ENCODE measurements around the gene NISCH. TPM values are rescaled to one million over a fixed set of nuclear protein-coding genes. Genes with fewer than 3 reads are reported as not detected.

NISCH gene
- total RNA-seq, 1 donor from 2014 or later: 80.5 TPM

- peaks cover 7% of the 10 kb centered on the region for H3K4me1 ChIP-seq
- H3F3A ChIP-seq (ENCODE audit: low read depth): peaks cover 17% of the 10 kb centered on the region
- no peaks in the 10 kb centered on the region for H3K36me3 ChIP-seq
- peaks cover 8% of the 10 kb centered on the region for H3K27me3 Mint-ChIP-seq (ENCODE audit: insufficient read depth, low read depth)
- H3K9ac ChIP-seq: no peak overlapping the region
- H3K4me3 ChIP-seq: no peak overlapping the region
- no peaks in the 10 kb centered on the region for H3K27me3 ChIP-seq
- peaks cover 24% of the 10 kb centered on the region for H3K79me2 ChIP-seq (ENCODE audit: low read depth)
- H3K9me3 ChIP-seq (ENCODE audit: low read depth): no peaks in the 10 kb centered on the region
- H3K27ac Mint-ChIP-seq: no peak overlapping the region
- H3K27ac ChIP-seq: no peak overlapping the region
- TF ChIP-seq CTCF (IDR thresholded peaks at IDR 0.05) (no peak), EZH2 (IDR thresholded peaks at IDR 0.05) (no peak), EZH2phosphoT487 (IDR thresholded peaks at IDR 0.05) (no peak)
- no peak overlapping the region for H2AFZ ChIP-seq (replicated peaks)
- H3K9me3 Mint-ChIP-seq: no peaks in the 10 kb centered on the region
- H3K4me3 Mint-ChIP-seq: no peak overlapping the region
- peaks cover 23% of the 10 kb centered on the region for H3K4me1 Mint-ChIP-seq
- H3K36me3 Mint-ChIP-seq: peaks cover 19% of the 10 kb centered on the region
- H3K4me2 ChIP-seq: no peak overlapping the region
- DNase-seq (ENCODE audit: low spot score): no peak
- H4K20me1 ChIP-seq (ENCODE audit: low read depth): no peaks in the 10 kb centered on the region
These were observed 47.6 kb upstream of the NISCH start for GRCh38 chr3:52407779-52408178.

GRCh38 chr3:52408466-52408865 is 46.9 kb upstream of the NISCH start:
- H3K9me3 ChIP-seq (ENCODE audit: low read depth): no peaks in the 10 kb centered on the region
- peak overlapping the region; percentile 96 for H3K9ac ChIP-seq
- no peak overlapping the region for H2AFZ ChIP-seq (replicated peaks)
- H3F3A ChIP-seq (ENCODE audit: low read depth): peaks cover 17% of the 10 kb centered on the region
- H3K36me3 ChIP-seq: no peaks in the 10 kb centered on the region
- peak overlapping the region; percentile 100 for H3K4me2 ChIP-seq
- TF ChIP-seq CTCF (IDR thresholded peaks at IDR 0.05) (no peak), EZH2phosphoT487 (IDR thresholded peaks at IDR 0.05) (no peak), EZH2 (IDR thresholded peaks at IDR 0.05) (no peak)
- H3K4me1 Mint-ChIP-seq: peaks cover 23% of the 10 kb centered on the region
- no peaks in the 10 kb centered on the region for H3K9me3 Mint-ChIP-seq
- H3K4me3 Mint-ChIP-seq: peak overlapping the region; percentile 91
- H3K36me3 Mint-ChIP-seq: peaks cover 15% of the 10 kb centered on the region
- H3K4me1 ChIP-seq: peaks cover 7% of the 10 kb centered on the region
- no peak for DNase-seq (ENCODE audit: low spot score)
- no peaks in the 10 kb centered on the region for H4K20me1 ChIP-seq (ENCODE audit: low read depth)
- no peaks in the 10 kb centered on the region for H3K27me3 ChIP-seq
- H3K27ac ChIP-seq: no peak overlapping the region
- peaks cover 24% of the 10 kb centered on the region for H3K79me2 ChIP-seq (ENCODE audit: low read depth)
- peaks cover 8% of the 10 kb centered on the region for H3K27me3 Mint-ChIP-seq (ENCODE audit: insufficient read depth, low read depth)
- no peak overlapping the region for H3K27ac Mint-ChIP-seq
- H3K4me3 ChIP-seq: peak overlapping the region; percentile 97

- no peak overlapping the region for H3K27ac Mint-ChIP-seq
- Histone ChIP-seq H3K79me2 (ENCODE audit: low read depth) (peaks cover 4% of the 10 kb centered on the region), H2AFZ (replicated peaks) (no peak overlapping the region), H3K27me3 (no peaks in the 10 kb centered on the region), H3K4me1 (peaks cover 7% of the 10 kb centered on the region), H3K4me3 (no peak overlapping the region), H3K9me3 (ENCODE audit: low read depth) (no peaks in the 10 kb centered on the region), H3K9ac (no peak overlapping the region), H3K4me2 (no peak overlapping the region), H4K20me1 (ENCODE audit: low read depth) (no peaks in the 10 kb centered on the region), H3F3A (ENCODE audit: low read depth) (peaks cover 11% of the 10 kb centered on the region), H3K36me3 (no peaks in the 10 kb centered on the region), H3K27ac (no peak overlapping the region)
- no peak for TF ChIP-seq CTCF (IDR thresholded peaks at IDR 0.05)
- no peak for TF ChIP-seq EZH2phosphoT487 (IDR thresholded peaks at IDR 0.05)
- TF ChIP-seq EZH2 (IDR thresholded peaks at IDR 0.05): no peak
- H3K4me3 Mint-ChIP-seq: no peak overlapping the region
- H3K4me1 Mint-ChIP-seq: peaks cover 10% of the 10 kb centered on the region
- H3K27me3 Mint-ChIP-seq (ENCODE audit: insufficient read depth, low read depth): peaks cover 2% of the 10 kb centered on the region
- H3K36me3 Mint-ChIP-seq: peaks cover 1% of the 10 kb centered on the region
- no peak for DNase-seq (ENCODE audit: low spot score)
- H3K9me3 Mint-ChIP-seq: no peaks in the 10 kb centered on the region
These were observed 39.6 kb upstream of the NISCH start for GRCh38 chr3:52415800-52416199.
